Measurements from ENCODE around the gene MAP3K7CL. TPM values are rescaled to one million over a fixed set of nuclear protein-coding genes. Genes with fewer than 3 reads are reported as not detected.
A peak's percentile ranks its signal among the peaks of the same experiment; 100 is the strongest.

The MAP3K7CL gene
- total RNA-seq, 2 experiments from 2014 or later = 9.3 to 9.5 TPM

DNA sequence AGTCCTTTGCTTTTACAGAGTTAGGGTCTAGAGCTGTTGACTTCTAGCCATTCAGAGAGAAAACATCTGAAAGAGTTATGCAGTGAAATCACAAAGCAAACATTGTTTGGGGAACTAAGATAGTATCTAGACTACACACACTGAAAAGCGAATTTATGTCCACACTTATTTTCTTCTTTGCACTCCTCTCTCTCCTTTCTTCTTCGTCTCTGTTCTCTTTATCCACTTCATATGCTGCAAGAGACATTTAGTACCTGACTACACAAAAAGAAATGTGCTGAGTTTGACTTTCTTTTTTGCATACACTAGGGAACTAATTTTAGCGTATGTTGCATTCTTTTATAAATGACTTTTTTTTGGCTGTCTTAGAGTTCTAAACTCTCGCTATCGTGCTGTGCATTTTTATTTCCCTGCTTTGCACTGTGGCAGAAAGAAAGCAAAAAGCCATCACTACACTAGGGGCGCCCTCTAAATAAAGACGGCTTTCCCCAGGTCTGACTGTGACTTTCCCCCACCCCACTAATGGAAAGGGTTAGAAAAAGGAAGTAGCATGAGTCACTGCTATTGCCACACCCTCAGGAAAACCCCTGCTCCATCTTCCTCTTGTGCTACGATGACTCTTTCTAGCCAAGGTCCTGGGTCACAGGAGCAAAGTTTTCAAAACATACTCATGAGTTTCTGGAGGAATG lies 65.7 kb downstream of the MAP3K7CL start:
- H3K36me3 Mint-ChIP-seq = peaks cover 4% of the 10 kb centered on the region
- peak; percentile 69 for DNase-seq
- CTCF ChIA-PET = interaction anchor here (0.7 to 1.2 kb wide), 3 partner anchors 25 to 108 kb away, joined by 3 read pairs; no protein-coding TSS in a partner anchor
- peaks cover 15% of the 10 kb centered on the region for H3K27me3 Mint-ChIP-seq
- peak; percentile 98 for ATAC-seq
- H3K4me1 Mint-ChIP-seq = peaks cover 16% of the 10 kb centered on the region
- peaks cover 6% of the 10 kb centered on the region for H3K9me3 Mint-ChIP-seq (ENCODE audit: low read depth)
- peak overlapping the region; percentile 50 for H3K4me3 Mint-ChIP-seq
- peak overlapping the region; percentile 38 for H3K27ac Mint-ChIP-seq

DNA sequence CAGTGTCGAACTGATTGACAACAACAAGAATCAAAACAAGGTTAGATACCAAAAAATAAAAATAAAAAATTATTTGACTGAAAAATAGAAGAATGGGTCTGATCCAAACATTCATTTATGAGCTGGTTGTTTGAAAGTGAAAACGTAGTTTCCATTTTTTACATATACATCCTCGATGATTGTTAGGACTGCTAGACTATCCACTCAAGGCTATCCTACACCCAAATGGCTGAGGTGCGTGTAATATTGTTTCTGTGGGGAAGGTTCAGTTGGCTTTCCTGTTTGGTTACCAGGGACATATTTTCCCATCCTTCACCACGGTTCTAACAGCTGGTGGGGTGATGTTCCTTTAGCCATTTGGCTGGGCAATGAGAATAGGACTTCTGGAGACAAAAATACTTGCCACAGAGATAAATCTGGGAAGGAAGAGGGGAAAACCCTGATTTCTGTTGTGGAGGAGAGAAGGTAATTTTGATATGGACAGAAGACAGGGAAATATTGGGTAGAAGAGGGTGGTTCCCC lies 66.3 kb downstream of the MAP3K7CL start:
- peak overlapping the region; percentile 71 for H3K27ac Mint-ChIP-seq
- no peak for ATAC-seq
- DNase-seq = no peak
- H3K4me3 Mint-ChIP-seq = peak overlapping the region; percentile 50
- peaks cover 4% of the 10 kb centered on the region for H3K36me3 Mint-ChIP-seq
- peaks cover 6% of the 10 kb centered on the region for H3K9me3 Mint-ChIP-seq (ENCODE audit: low read depth)
- CTCF ChIA-PET = interaction anchor here (0.7 to 0.8 kb wide), 2 partner anchors 26 to 109 kb away, joined by 3 read pairs; no protein-coding TSS in a partner anchor
- peaks cover 16% of the 10 kb centered on the region for H3K4me1 Mint-ChIP-seq
- H3K27me3 Mint-ChIP-seq = peaks cover 15% of the 10 kb centered on the region

DNA sequence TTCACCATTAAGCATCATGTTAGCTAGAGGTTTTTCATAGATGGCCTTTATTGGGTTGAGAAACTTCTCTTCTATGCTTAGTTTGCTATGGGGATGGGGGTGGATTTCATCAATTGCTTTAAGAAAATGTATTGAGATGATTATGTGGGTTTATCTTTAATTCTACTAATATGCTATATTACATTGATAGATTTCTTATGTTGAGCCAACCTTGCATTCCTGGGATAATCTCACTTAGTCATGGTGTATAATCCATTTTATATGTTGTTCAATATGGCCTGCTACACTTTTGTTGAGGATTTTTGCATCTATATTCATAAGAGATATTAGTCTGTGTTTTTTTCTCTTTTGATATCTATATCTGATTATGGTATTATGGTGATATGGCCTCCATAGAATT lies 70.7 kb downstream of the MAP3K7CL start:
- peaks cover 6% of the 10 kb centered on the region for H3K36me3 Mint-ChIP-seq
- CTCF ChIA-PET = no interaction called here
- ATAC-seq (no peak), DNase-seq (no peak)
- peaks cover 12% of the 10 kb centered on the region for H3K4me1 Mint-ChIP-seq
- peaks cover 15% of the 10 kb centered on the region for H3K27me3 Mint-ChIP-seq
- peaks cover 11% of the 10 kb centered on the region for H3K9me3 Mint-ChIP-seq (ENCODE audit: low read depth)
- no peak overlapping the region for H3K27ac Mint-ChIP-seq
- H3K4me3 Mint-ChIP-seq = no peak overlapping the region

DNA sequence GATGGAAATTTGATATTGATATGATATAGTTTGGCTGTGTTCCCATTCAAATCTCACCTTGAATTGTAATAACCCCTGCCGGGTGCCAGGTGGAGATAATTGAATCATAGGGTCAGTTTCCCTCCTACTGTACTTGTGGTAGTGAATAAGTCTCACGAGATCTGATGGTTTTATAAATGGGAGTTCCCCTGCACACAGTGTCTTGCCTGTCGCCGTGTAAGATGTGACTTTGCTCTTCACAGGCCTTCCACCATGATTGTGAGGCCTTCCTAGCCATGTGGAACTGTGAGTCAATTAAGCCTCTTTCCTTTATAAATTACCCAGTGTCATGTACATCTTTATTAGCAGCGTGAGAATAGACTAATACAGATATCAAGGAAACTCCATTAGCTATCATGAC lies 74.6 kb downstream of the MAP3K7CL start:
- peaks cover 5% of the 10 kb centered on the region for H3K9me3 Mint-ChIP-seq (ENCODE audit: low read depth)
- peaks cover 3% of the 10 kb centered on the region for H3K4me1 Mint-ChIP-seq
- H3K4me3 Mint-ChIP-seq = no peak overlapping the region
- DNase-seq (no peak), ATAC-seq (no peak)
- H3K27ac Mint-ChIP-seq = no peak overlapping the region
- CTCF ChIA-PET = no interaction called here
- peaks cover 2% of the 10 kb centered on the region for H3K36me3 Mint-ChIP-seq
- peaks cover 21% of the 10 kb centered on the region for H3K27me3 Mint-ChIP-seq

DNA sequence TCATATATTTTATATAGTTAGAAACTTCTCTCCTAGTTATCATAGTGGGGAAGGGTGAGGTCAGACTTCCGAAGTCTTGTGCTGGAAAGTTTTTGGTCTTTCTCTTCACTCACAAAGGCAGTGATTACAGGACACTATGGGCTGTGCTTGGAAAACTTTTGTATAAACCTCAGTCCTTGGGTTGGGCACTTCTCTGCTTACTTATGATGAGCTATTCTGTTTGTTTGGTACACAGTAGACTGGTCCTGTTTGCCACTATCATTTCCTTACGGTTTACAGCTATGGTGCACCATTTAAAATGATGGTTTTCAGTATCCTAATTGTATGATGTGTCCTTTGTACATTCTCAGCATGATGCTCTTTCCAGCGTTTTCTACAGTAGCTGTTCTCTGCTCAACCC lies 75.5 kb downstream of the MAP3K7CL start:
- Mint-ChIP-seq H3K9me3 (ENCODE audit: low read depth) (peaks cover 5% of the 10 kb centered on the region), H3K36me3 (peaks cover 2% of the 10 kb centered on the region), H3K4me3 (no peak overlapping the region), H3K27ac (no peak overlapping the region), H3K4me1 (peaks cover 5% of the 10 kb centered on the region), H3K27me3 (peaks cover 21% of the 10 kb centered on the region)
- ATAC-seq = no peak
- no peak for DNase-seq
- CTCF ChIA-PET = interaction anchor here (0.7 kb wide), 1 partner anchor 434 kb away, joined by 3 read pairs; no protein-coding TSS in a partner anchor

DNA sequence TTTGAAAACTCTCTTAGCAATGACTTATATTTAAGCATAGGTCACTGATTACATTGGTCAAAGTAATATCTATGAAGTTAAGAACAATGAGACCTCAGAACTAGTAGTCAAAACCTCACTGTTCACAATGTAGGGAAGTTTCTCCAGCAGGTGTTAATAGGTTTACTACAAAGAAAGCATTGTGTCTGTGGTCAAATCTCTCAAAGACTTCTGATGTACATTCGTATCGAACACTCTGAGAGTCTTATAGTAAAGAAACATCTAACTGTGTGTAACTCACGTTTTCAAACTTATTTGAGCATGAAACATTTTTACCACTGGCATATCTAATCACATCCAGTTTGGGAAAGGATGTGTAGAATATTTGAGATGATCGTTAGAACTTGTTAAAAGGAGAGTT lies 76.0 kb downstream of the MAP3K7CL start:
- CTCF ChIA-PET = no interaction called here
- DNase-seq = no peak
- Mint-ChIP-seq H3K9me3 (ENCODE audit: low read depth) (peaks cover 5% of the 10 kb centered on the region), H3K36me3 (peaks cover 2% of the 10 kb centered on the region), H3K4me3 (no peak overlapping the region), H3K27me3 (peaks cover 21% of the 10 kb centered on the region), H3K27ac (no peak overlapping the region), H3K4me1 (peaks cover 5% of the 10 kb centered on the region)
- no peak for ATAC-seq

DNA sequence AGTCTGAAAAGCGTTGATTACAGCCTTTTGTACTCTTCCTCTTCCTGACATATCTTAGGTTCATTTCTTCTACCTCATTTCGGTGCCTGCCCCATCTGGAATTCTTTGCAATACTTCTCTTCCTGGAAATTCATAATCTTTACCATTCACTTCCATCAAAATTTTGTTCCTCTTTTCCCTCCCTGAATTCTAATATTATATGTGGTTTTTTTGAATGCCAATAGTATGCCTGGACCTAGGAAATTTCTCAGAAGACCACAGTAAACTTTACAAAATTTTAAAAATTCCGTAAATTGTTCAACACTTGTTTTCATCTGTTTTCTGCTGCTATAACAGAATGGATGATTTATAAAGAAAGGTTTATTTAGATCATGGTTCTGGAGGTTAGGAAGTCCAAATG lies 76.8 kb downstream of the MAP3K7CL start:
- H3K4me3 Mint-ChIP-seq = no peak overlapping the region
- H3K27me3 Mint-ChIP-seq = peaks cover 21% of the 10 kb centered on the region
- peaks cover 2% of the 10 kb centered on the region for H3K36me3 Mint-ChIP-seq
- ATAC-seq = no peak
- peaks cover under 1% of the 10 kb centered on the region for H3K9me3 Mint-ChIP-seq (ENCODE audit: low read depth)
- peaks cover 5% of the 10 kb centered on the region for H3K4me1 Mint-ChIP-seq
- no peak for DNase-seq
- CTCF ChIA-PET = no interaction called here
- no peak overlapping the region for H3K27ac Mint-ChIP-seq

DNA sequence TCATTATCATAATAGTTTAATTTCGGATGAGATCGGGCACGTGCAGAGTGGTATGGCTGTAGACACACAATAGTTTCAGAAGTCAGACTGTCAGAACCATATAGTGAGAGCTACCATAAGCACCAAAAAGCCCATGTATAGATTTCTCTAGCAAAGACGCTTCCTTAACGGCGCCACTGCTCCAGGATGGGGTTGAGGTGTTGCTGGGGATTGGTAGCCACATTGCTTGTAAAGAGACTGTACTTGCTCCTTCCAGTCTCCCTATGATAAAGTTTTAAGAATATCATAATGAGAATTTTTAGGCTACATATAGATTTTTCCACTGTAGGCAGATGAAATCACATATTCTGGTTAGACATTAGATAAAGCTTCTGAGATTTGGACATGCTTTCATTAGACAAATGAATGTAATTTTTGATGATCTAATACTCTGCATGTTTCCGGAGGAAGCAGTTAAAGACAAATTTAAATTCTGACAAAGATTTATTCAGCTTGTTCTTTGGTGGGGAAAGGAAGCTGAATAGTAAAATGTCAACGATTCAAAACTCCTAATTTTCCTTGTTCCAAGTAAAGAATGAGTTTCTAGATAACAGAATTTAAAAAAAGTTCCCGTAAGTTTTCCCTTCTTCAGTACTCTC lies 77.7 kb downstream of the MAP3K7CL start:
- peaks cover 5% of the 10 kb centered on the region for H3K4me1 Mint-ChIP-seq
- no peaks in the 10 kb centered on the region for H3K9me3 Mint-ChIP-seq (ENCODE audit: low read depth)
- DNase-seq = no peak
- no peak overlapping the region for H3K27ac Mint-ChIP-seq
- peaks cover 2% of the 10 kb centered on the region for H3K36me3 Mint-ChIP-seq
- CTCF ChIA-PET = no interaction called here
- H3K4me3 Mint-ChIP-seq = no peak overlapping the region
- ATAC-seq = no peak
- peaks cover 18% of the 10 kb centered on the region for H3K27me3 Mint-ChIP-seq

DNA sequence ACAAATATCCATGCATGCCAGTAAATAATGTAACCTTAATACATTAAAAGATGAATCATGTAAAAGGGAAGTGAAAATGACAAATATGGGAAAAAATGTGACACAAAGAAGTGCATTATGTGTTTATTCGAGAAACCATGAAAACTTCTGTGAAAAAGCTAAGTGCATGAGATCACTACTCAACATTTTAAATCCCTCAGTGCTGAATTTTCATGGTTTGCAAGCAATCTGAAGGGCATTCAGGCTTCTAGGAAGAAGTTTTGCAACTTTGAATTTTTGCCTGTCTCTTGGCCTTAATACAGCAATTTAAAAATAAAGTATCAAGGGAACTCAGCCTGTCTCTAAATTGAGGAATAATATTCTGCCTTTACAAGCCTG lies 78.2 kb downstream of the MAP3K7CL start:
- Mint-ChIP-seq H3K27ac (no peak overlapping the region), H3K27me3 (peaks cover 14% of the 10 kb centered on the region), H3K4me1 (peaks cover 5% of the 10 kb centered on the region), H3K4me3 (no peak overlapping the region), H3K36me3 (peaks cover 2% of the 10 kb centered on the region), H3K9me3 (ENCODE audit: low read depth) (no peaks in the 10 kb centered on the region)
- DNase-seq = no peak
- CTCF ChIA-PET = interaction anchor here (0.8 kb wide), 1 partner anchor 22 kb away, joined by 3 read pairs; no protein-coding TSS in a partner anchor
- ATAC-seq = no peak

DNA sequence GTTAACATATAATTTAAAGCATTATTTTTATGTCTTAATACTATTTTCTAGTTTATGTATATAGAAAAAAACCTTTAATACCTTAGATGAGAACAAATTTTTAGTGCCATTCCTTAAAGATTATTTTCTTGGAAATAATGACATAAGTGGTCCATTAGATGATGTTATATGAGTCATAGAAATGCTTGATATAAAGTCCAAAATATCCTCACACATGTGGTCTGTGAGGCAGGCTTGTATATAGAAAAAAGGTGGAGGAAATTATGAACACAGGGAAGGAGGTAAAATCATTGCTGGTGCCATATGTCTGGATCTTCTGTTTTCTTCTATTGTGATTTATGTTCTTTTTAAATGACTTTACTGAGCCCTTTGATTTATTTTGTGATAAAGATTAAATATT lies 79.3 kb downstream of the MAP3K7CL start:
- DNase-seq (no peak), ATAC-seq (no peak)
- Mint-ChIP-seq H3K27ac (no peak overlapping the region), H3K4me3 (no peak overlapping the region), H3K9me3 (ENCODE audit: low read depth) (no peaks in the 10 kb centered on the region), H3K36me3 (peaks cover 2% of the 10 kb centered on the region), H3K4me1 (peaks cover 5% of the 10 kb centered on the region), H3K27me3 (peaks cover 9% of the 10 kb centered on the region)
- CTCF ChIA-PET = interaction anchor here (0.7 kb wide), 1 partner anchor 1978 kb away, joined by 3 read pairs; no protein-coding TSS in a partner anchor

DNA sequence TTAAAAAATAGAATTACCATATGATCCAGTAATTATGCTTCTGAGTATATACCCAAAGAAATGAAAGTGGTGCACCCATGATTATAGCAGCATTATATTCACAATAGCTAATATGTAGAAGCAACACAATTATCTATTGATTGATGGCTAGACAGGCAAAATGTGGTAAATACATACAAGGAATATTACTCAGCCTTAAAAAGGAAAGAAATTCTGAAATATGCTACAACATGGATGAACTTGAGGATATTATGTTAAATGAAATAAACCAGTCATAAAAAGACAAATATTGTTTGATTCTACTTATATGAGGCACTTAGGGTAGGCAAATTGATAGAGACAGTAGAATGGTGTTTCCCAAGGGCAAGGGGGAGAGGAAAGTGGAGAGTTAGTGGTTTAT lies 80.8 kb downstream of the MAP3K7CL start:
- Mint-ChIP-seq H3K9me3 (ENCODE audit: low read depth) (no peaks in the 10 kb centered on the region), H3K4me3 (no peak overlapping the region), H3K27me3 (peaks cover 9% of the 10 kb centered on the region), H3K36me3 (no peaks in the 10 kb centered on the region), H3K4me1 (peaks cover 5% of the 10 kb centered on the region), H3K27ac (no peak overlapping the region)
- no peak for DNase-seq
- ATAC-seq = no peak
- CTCF ChIA-PET = no interaction called here

DNA sequence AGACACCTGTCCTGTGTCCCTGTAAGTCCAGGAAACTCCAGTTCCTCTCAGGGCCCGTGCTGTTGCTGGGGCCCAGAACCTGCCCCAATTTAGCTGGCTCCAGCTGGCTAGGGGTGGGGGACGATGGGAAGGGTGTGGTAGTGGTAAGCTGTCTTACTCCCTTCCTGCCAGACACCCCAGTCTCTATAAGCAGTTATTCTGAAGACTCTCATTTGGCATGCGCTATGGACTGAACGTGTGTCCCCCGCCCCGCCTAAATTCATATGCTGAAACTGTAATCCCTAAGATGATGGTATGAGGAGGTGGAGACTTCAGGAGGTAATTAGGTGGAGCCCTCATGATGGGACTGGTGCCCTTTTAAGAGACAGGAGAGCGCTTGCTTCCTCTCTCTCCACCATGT lies 82.0 kb downstream of the MAP3K7CL start:
- CTCF ChIA-PET = no interaction called here
- H3K27me3 Mint-ChIP-seq = peaks cover 2% of the 10 kb centered on the region
- H3K4me1 Mint-ChIP-seq = peaks cover 5% of the 10 kb centered on the region
- no peak overlapping the region for H3K27ac Mint-ChIP-seq
- no peak overlapping the region for H3K4me3 Mint-ChIP-seq
- peaks cover 2% of the 10 kb centered on the region for H3K36me3 Mint-ChIP-seq
- no peaks in the 10 kb centered on the region for H3K9me3 Mint-ChIP-seq (ENCODE audit: low read depth)
- no peak for ATAC-seq
- no peak for DNase-seq

DNA sequence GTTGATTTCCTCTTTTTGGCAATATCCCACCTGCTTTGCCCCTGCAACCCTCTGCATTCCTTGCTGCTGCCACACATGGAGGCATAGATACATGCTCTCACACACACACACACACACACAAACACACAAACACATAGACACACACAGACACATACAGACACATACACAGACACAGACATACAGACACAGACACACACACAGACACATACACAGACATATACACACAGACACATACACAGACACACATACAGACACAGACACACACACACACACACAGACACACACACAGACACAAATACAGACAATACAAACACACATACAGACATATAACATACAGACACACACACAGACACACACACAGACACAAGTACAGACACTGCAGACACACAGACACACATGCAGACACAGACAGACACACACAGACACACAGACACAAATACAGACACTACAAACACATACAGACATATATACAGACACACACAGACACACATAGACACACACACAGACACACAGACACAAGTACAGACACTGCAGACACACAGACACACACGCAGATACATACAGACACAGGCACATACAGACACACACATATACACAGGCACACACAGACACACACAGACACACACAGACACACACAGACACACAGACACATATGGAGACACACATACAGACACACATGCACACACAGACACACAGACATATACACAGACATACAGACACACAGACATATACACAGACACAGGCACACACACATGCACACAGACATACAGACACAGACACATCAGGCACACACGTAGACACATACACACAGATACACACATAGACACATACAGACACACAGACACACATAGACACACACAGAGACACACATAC lies 83.3 kb downstream of the MAP3K7CL start:
- Mint-ChIP-seq H3K4me1 (peaks cover 5% of the 10 kb centered on the region), H3K27ac (no peak overlapping the region), H3K36me3 (peaks cover 2% of the 10 kb centered on the region), H3K9me3 (ENCODE audit: low read depth) (no peaks in the 10 kb centered on the region), H3K27me3 (peaks cover 2% of the 10 kb centered on the region), H3K4me3 (no peak overlapping the region)
- ATAC-seq = no peak
- DNase-seq = no peak
- CTCF ChIA-PET = no interaction called here

Data from activated CD8-positive, alpha-beta memory T cell treated with anti-CD3 and anti-CD28 coated beads, Interleukin-2, amount 10 ng/mL, durations not matched to agents 7 days and 5 days (primary cell).